ENCODE results near the gene PAX8. TPM values are rescaled to one million over a fixed set of nuclear protein-coding genes. Genes with fewer than 3 reads are reported as not detected.

The PAX8 gene
- total and polyA plus RNA-seq, 2 experiments from 2014 or later = 0.21 to 0.32 TPM

DNA sequence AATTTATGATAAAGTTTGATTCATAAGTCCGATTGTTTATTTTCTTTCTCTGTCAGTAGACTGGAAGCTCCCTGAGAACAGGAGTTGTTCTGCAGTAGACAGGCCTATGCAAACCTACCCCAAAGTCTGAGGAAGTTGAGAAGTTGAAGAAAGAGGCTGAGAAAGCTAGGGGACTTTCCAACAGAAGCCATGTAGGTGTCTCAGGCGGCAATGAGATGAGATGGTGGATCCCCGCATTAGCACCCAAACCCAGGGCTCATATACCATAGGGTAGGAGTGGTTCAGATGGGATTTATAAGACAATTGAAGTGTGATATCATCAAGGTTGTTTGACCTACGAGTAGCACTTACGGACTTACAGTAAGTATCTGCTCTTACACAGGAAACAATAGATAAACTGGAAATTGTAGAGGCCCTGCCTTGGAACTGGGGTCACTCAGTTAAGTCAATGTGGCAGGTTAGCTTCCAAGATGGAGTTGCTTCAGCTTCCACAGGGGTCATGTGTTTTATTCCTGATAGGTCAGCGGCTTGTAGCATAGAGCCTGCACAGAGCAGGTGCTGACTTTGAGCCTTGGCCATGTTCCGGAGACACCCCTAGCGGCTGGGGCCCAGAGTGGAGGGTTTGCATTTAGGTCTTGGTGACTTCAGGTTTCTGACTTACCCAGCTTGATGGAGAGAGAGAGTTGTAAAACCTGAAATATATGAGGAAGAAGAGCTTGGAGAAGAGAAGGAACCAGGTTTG, 107.2 kb downstream of the PAX8 start (continued):
- TF ChIP-seq REST (IDR thresholded peaks at IDR 0.05; ENCODE audit: unreplicated experiment) (no peak), ZNF114 (CRISPR knock-in tag; IDR thresholded peaks at IDR 0.05) (no peak), EZH2 (IDR thresholded peaks at IDR 0.05; ENCODE audit: low read depth, unreplicated experiment) (no peak), CREB1 (CRISPR knock-in tag; IDR thresholded peaks at IDR 0.05; ENCODE audit: low read depth) (no peak), EZH2phosphoT487 (IDR thresholded peaks at IDR 0.05; ENCODE audit: unreplicated experiment) (no peak), ETS1 (IDR thresholded peaks at IDR 0.05) (no peak), NANOG (IDR thresholded peaks at IDR 0.05; ENCODE audit: borderline replicate concordance) (no peak)

DNA sequence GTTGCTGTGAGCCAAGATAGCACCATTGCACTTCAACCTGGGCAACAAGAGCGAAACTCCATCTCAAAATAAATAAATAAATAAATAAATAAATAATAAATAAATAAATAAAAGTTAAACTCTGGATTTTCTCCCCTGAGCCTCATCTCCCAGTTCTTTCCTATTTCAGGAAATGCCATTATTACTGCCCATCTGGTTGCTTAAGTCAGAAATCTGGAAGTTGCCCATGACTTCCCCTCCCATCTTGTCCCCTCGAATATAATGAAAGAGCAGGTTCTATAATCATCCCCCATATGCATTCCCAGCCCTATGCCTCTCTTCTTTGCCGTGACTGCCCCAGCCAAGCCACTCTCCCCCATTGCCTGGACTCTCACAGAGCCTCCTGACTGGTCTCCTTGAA, 109.1 kb downstream of the PAX8 start:
- Histone ChIP-seq H3K9me2 (ENCODE audit: insufficient read depth) (no peaks in the 10 kb centered on the region), H3K36me3 (ENCODE audit: insufficient read depth) (no peaks in the 10 kb centered on the region), H3K27ac (ENCODE audit: low read depth) (no peak overlapping the region), H3K4me1 (ENCODE audit: insufficient read depth) (peaks cover 4% of the 10 kb centered on the region; the same call in 1 of the 2 replicates), H3F3A (replicated peaks; ENCODE audit: low read depth) (no peaks in the 10 kb centered on the region), H3K4me3 (no peak overlapping the region), H3K4me2 (no peak overlapping the region), H3K27me3 (ENCODE audit: insufficient read depth) (no peaks in the 10 kb centered on the region), H4K20me1 (replicated peaks; ENCODE audit: insufficient read depth) (no peaks in the 10 kb centered on the region), H2AFZ (no peak overlapping the region), H3K79me2 (replicated peaks; ENCODE audit: insufficient read depth) (no peaks in the 10 kb centered on the region)
- H3K4me3 Mint-ChIP-seq = no peak overlapping the region
- DNase-seq (ENCODE audit: low spot score) (no peak), ATAC-seq (no peak)
- H3K36me3 Mint-ChIP-seq (ENCODE audit: low read depth) = no peaks in the 10 kb centered on the region
- H3K4me1 Mint-ChIP-seq = peaks cover 25% of the 10 kb centered on the region
- H3K27me3 Mint-ChIP-seq (ENCODE audit: insufficient read depth, low read depth, poor library complexity) = peaks cover 7% of the 10 kb centered on the region
- no peaks in the 10 kb centered on the region; the same call in 2 of the 3 replicates for H3K9me3 Mint-ChIP-seq
- no peak overlapping the region for H3K27ac Mint-ChIP-seq
- TF ChIP-seq ZNF114 (CRISPR knock-in tag; IDR thresholded peaks at IDR 0.05) = no peak
- no peak for TF ChIP-seq STAT1 (IDR thresholded peaks at IDR 0.05; ENCODE audit: unreplicated experiment)
- no peak for TF ChIP-seq JUNB (IDR thresholded peaks at IDR 0.05; ENCODE audit: unreplicated experiment)
- no peak for TF ChIP-seq ZNF462 (CRISPR knock-in tag; IDR thresholded peaks at IDR 0.05)
- TF ChIP-seq NANOG (IDR thresholded peaks at IDR 0.05; ENCODE audit: borderline replicate concordance) = no peak

Data from GM23338 (cell line).